Measurements from ENCODE around the gene LRRC7. TPM values are rescaled to one million over a fixed set of nuclear protein-coding genes. Genes with fewer than 3 reads are reported as not detected.

LRRC7 gene
- polyA plus RNA-seq, 1 donor from 2014 or later = 141 TPM

DNA sequence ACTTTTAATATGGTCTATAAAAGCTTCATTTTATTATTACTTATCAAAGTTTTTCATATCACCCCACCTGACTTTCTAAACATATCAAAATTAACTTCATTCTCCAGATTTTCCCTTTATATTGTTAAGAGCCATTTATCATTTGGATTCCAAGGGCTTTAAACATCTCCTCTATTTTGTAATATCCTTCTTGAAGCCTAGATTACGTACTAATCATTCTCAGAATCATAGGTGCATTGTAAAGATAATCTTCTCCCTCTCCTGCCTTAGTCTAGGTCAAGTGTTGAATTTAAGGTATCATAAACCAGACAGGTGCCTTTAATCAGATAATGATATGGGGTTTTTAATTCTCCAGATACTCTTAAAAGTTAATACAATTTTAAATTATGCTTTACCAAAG, 509.3 kb downstream of the LRRC7 start:
- Histone ChIP-seq H3K4me2 (ENCODE audit: low read length) (no peak overlapping the region), H3K4me3 (ENCODE audit: low read length) (no peak overlapping the region), H3K27ac (ENCODE audit: low read length) (no peak overlapping the region), H3K79me2 (replicated peaks; ENCODE audit: insufficient read depth, low read length) (no peaks in the 10 kb centered on the region), H3K9ac (ENCODE audit: low read length) (no peak overlapping the region), H2AFZ (ENCODE audit: low read depth, low read length) (no peak overlapping the region), H4K20me1 (ENCODE audit: insufficient read depth) (no peaks in the 10 kb centered on the region), H3K27me3 (ENCODE audit: insufficient read depth, low read depth, low read length) (no peaks in the 10 kb centered on the region), H3K9me3 (ENCODE audit: low read length) (no peaks in the 10 kb centered on the region), H3K9me2 (ENCODE audit: insufficient read depth, low read length) (no peaks in the 10 kb centered on the region), H3K36me3 (ENCODE audit: insufficient read depth, low read length) (no peaks in the 10 kb centered on the region), H3F3A (ENCODE audit: insufficient read depth, low read length, poor library complexity, severe bottlenecking) (no peaks in the 10 kb centered on the region)
- TF ChIP-seq EP300 (conservative IDR thresholded peaks at IDR 0.05; ENCODE audit: poor library complexity, severe bottlenecking) = no peak
- no peak for TF ChIP-seq RAD21 (conservative IDR thresholded peaks at IDR 0.05)
- TF ChIP-seq MXI1 (conservative IDR thresholded peaks at IDR 0.05; ENCODE audit: poor library complexity, severe bottlenecking) = no peak
- no peak for TF ChIP-seq TAF1 (IDR thresholded peaks at IDR 0.05; ENCODE audit: low read depth)
- TF ChIP-seq SMC3 (conservative IDR thresholded peaks at IDR 0.05; ENCODE audit: poor library complexity) = no peak
- TF ChIP-seq, protein P1, sequence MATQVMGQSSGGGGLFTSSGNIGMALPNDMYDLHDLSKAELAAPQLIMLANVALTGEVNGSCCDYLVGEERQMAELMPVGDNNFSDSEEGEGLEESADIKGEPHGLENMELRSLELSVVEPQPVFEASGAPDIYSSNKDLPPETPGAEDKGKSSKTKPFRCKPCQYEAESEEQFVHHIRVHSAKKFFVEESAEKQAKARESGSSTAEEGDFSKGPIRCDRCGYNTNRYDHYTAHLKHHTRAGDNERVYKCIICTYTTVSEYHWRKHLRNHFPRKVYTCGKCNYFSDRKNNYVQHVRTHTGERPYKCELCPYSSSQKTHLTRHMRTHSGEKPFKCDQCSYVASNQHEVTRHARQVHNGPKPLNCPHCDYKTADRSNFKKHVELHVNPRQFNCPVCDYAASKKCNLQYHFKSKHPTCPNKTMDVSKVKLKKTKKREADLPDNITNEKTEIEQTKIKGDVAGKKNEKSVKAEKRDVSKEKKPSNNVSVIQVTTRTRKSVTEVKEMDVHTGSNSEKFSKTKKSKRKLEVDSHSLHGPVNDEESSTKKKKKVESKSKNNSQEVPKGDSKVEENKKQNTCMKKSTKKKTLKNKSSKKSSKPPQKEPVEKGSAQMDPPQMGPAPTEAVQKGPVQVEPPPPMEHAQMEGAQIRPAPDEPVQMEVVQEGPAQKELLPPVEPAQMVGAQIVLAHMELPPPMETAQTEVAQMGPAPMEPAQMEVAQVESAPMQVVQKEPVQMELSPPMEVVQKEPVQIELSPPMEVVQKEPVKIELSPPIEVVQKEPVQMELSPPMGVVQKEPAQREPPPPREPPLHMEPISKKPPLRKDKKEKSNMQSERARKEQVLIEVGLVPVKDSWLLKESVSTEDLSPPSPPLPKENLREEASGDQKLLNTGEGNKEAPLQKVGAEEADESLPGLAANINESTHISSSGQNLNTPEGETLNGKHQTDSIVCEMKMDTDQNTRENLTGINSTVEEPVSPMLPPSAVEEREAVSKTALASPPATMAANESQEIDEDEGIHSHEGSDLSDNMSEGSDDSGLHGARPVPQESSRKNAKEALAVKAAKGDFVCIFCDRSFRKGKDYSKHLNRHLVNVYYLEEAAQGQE (IDR thresholded peaks at IDR 0.05; ENCODE audit: borderline replicate concordance) = no peak
- TF ChIP-seq POLR2AphosphoS5 (IDR thresholded peaks at IDR 0.05) = no peak
- TF ChIP-seq, protein P2, sequence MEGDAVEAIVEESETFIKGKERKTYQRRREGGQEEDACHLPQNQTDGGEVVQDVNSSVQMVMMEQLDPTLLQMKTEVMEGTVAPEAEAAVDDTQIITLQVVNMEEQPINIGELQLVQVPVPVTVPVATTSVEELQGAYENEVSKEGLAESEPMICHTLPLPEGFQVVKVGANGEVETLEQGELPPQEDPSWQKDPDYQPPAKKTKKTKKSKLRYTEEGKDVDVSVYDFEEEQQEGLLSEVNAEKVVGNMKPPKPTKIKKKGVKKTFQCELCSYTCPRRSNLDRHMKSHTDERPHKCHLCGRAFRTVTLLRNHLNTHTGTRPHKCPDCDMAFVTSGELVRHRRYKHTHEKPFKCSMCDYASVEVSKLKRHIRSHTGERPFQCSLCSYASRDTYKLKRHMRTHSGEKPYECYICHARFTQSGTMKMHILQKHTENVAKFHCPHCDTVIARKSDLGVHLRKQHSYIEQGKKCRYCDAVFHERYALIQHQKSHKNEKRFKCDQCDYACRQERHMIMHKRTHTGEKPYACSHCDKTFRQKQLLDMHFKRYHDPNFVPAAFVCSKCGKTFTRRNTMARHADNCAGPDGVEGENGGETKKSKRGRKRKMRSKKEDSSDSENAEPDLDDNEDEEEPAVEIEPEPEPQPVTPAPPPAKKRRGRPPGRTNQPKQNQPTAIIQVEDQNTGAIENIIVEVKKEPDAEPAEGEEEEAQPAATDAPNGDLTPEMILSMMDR (IDR thresholded peaks at IDR 0.05; ENCODE audit: poor library complexity, severe bottlenecking) = no peak

DNA sequence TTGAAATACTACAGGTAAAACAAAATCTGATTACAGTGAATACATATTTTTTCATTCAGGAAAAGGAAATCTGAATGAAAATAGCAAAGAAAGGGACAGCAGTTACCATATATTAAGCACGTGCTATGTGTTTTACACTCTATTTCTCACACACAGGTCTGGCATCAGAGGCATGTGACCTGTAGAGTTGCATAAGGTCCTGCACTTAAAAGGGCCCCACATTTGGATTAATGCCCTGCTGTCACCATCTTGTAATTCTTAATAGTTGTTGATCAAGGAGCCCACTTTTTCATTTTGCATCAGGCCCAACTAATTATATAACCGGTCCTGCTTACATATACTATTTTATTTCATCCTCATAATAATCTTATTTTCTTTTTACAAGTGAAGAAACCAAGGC, 511.8 kb downstream of the LRRC7 start:
- Histone ChIP-seq H3K9ac (ENCODE audit: low read length) (no peak overlapping the region), H3K9me3 (ENCODE audit: low read length) (peaks cover 9% of the 10 kb centered on the region), H3K36me3 (ENCODE audit: insufficient read depth, low read length) (no peaks in the 10 kb centered on the region), H3K4me2 (ENCODE audit: low read length) (no peak overlapping the region), H3F3A (ENCODE audit: insufficient read depth, low read length, poor library complexity, severe bottlenecking) (no peaks in the 10 kb centered on the region), H3K27me3 (ENCODE audit: insufficient read depth, low read depth, low read length) (no peaks in the 10 kb centered on the region), H2AFZ (ENCODE audit: low read depth, low read length) (no peak overlapping the region), H4K20me1 (ENCODE audit: insufficient read depth) (no peaks in the 10 kb centered on the region), H3K4me3 (ENCODE audit: low read length) (no peak overlapping the region), H3K27ac (ENCODE audit: low read length) (no peak overlapping the region), H3K79me2 (replicated peaks; ENCODE audit: insufficient read depth, low read length) (no peaks in the 10 kb centered on the region), H3K9me2 (ENCODE audit: insufficient read depth, low read length) (no peaks in the 10 kb centered on the region)
- TF ChIP-seq EP300 (conservative IDR thresholded peaks at IDR 0.05; ENCODE audit: poor library complexity, severe bottlenecking) = no peak
- no peak for TF ChIP-seq EZH2 (IDR thresholded peaks at IDR 0.05; ENCODE audit: borderline replicate concordance, insufficient read depth, low read length, poor library complexity, severe bottlenecking)
- no peak for TF ChIP-seq TAF1 (IDR thresholded peaks at IDR 0.05; ENCODE audit: low read depth)

DNA sequence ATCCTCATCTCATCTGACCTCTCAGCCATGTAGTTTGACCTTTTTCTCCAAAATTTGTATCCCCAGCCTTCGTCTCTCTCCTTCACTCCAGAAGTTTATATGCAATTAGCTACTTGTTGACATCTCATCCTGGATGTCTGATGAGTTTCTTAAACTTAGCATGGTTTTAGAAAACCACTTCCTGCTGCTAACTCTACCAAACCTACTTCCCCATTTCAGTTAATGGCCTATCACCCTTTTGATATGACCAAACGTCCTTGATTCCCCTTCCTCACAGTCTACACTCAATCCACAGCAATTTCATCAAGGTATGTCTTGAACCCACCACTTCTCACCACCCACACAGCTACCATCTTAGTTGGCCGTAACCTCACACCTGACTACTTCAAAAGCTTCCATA, 515.8 kb downstream of the LRRC7 start:
- H3K27me3 ChIP-seq (ENCODE audit: insufficient read depth, low read depth, low read length) = no peaks in the 10 kb centered on the region

More for the DNA sequence above, 515.8 kb downstream of the LRRC7 start:
- Histone ChIP-seq H3K9me2 (ENCODE audit: insufficient read depth, low read length) (no peaks in the 10 kb centered on the region), H3F3A (ENCODE audit: insufficient read depth, low read length, poor library complexity, severe bottlenecking) (no peaks in the 10 kb centered on the region), H3K9ac (ENCODE audit: low read length) (no peak overlapping the region), H3K4me2 (ENCODE audit: low read length) (no peak overlapping the region), H2AFZ (ENCODE audit: low read depth, low read length) (no peak overlapping the region), H4K20me1 (ENCODE audit: insufficient read depth) (no peaks in the 10 kb centered on the region), H3K4me3 (ENCODE audit: low read length) (no peak overlapping the region), H3K9me3 (ENCODE audit: low read length) (peaks cover 10% of the 10 kb centered on the region), H3K27ac (ENCODE audit: low read length) (no peak overlapping the region), H3K36me3 (ENCODE audit: insufficient read depth, low read length) (no peaks in the 10 kb centered on the region), H3K79me2 (replicated peaks; ENCODE audit: insufficient read depth, low read length) (no peaks in the 10 kb centered on the region)
- TF ChIP-seq EZH2 (IDR thresholded peaks at IDR 0.05; ENCODE audit: borderline replicate concordance, insufficient read depth, low read length, poor library complexity, severe bottlenecking) (no peak), RAD21 (conservative IDR thresholded peaks at IDR 0.05) (no peak), SMC3 (conservative IDR thresholded peaks at IDR 0.05; ENCODE audit: poor library complexity) (no peak), POLR2AphosphoS5 (IDR thresholded peaks at IDR 0.05) (no peak), TAF1 (IDR thresholded peaks at IDR 0.05; ENCODE audit: low read depth) (no peak), MXI1 (conservative IDR thresholded peaks at IDR 0.05; ENCODE audit: poor library complexity, severe bottlenecking) (no peak)
- TF ChIP-seq, protein P2 (IDR thresholded peaks at IDR 0.05; ENCODE audit: poor library complexity, severe bottlenecking) = no peak
- TF ChIP-seq, protein P1 (IDR thresholded peaks at IDR 0.05; ENCODE audit: borderline replicate concordance) = no peak

Measured in neural cell (in vitro differentiated cells).